Left ventricle myocardium inferior (tissue), 1 donor: ENCODE results near the gene STAT5A. TPM values are rescaled to one million over a fixed set of nuclear protein-coding genes. Genes with fewer than 3 reads are reported as not detected.

Experiments used
- DNase-seq: peaks from one replicate; pipeline ENCODE4 v3.0.0-alpha.2; 2020
- H3K27ac ChIP-seq: fragments of 200-600 bp; replicated peaks from 2 replicates; pipeline ENCODE4 v1.8.0; 2021
- H3K27me3 ChIP-seq: fragments of 200-600 bp; 2 replicates; pipeline ENCODE4 v1.8.0; 2021; ENCODE audit warnings: low read depth
- H3K36me3 ChIP-seq: fragments of 200-600 bp; 2 replicates; pipeline ENCODE4 v1.8.0; 2021
- H3K4me1 ChIP-seq: fragments of 200-600 bp; 2 replicates; pipeline ENCODE4 v1.8.0; 2021
- H3K4me3 ChIP-seq: fragments of 200-600 bp; 2 replicates; pipeline ENCODE4 v1.8.0; 2021; ENCODE audit warnings: mild to moderate bottlenecking, moderate library complexity
- H3K9me3 ChIP-seq: fragments of 200-600 bp; replicated peaks from 2 replicates; pipeline ENCODE4 v1.8.0; 2021
- intact Hi-C: fragments of 100-400 bp; cut with micrococcal nuclease; formaldehyde crosslinking; loops from one replicate; pipeline ENCODE4 v1.11.0; 2022
- total RNA-seq: library from RNA; stranded (reverse); fragmentation: NEBNext Ultra II Directional; extraction: Animal tissue kit (Norgen Biotek cat#: 25700); gene quantifications from one replicate; pipeline ENCODE4 v1.2.1, GENCODE V29; 2021
- TF ChIP-seq, protein P1 (sequence below): fragments of 200-600 bp; IDR thresholded peaks from 2 replicates; pipeline ENCODE4 v1.8.0; 2021; ENCODE audit warnings: antibody characterized with exemption, mild to moderate bottlenecking, borderline replicate concordance
- donor health status: DM: no; HTN: yes; CAD: no; lungs with severe emphysema.

Gene STAT5A
- total RNA-seq, 1 donor from 2014 or later = 16.7 TPM

DNA sequence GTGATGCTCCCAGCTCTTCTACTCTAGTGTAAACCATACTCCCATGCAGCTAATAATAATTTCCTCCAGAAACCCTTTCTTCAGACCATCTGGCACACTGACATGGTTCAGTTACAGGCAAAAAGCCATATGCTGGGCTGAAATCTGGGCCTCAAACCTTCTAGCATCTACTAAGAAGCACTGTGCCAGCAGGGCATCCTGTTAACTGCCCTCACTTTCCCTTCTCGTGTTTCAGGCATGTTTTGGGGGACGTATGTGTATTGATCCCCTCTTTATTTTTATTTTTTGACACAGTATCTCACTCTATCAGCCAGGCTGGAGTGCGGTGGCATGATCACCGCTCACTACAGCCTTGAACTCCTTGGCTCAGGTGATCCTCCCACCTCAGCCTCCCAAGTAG lies 33.3 kb downstream of the STAT5A start:
- no peak for DNase-seq
- Histone ChIP-seq H3K4me3 (no peak overlapping the region), H3K27ac (peak overlapping the region; percentile 13), H3K4me1 (peaks cover 54% of the 10 kb centered on the region), H3K9me3 (no peaks in the 10 kb centered on the region), H3K36me3 (peaks cover 98% of the 10 kb centered on the region), H3K27me3 (no peaks in the 10 kb centered on the region)
- intact Hi-C loops = loop anchor here (5.0 kb wide), 1 partner anchor 71 kb away; no protein-coding TSS in a partner anchor
- TF ChIP-seq, protein P1, sequence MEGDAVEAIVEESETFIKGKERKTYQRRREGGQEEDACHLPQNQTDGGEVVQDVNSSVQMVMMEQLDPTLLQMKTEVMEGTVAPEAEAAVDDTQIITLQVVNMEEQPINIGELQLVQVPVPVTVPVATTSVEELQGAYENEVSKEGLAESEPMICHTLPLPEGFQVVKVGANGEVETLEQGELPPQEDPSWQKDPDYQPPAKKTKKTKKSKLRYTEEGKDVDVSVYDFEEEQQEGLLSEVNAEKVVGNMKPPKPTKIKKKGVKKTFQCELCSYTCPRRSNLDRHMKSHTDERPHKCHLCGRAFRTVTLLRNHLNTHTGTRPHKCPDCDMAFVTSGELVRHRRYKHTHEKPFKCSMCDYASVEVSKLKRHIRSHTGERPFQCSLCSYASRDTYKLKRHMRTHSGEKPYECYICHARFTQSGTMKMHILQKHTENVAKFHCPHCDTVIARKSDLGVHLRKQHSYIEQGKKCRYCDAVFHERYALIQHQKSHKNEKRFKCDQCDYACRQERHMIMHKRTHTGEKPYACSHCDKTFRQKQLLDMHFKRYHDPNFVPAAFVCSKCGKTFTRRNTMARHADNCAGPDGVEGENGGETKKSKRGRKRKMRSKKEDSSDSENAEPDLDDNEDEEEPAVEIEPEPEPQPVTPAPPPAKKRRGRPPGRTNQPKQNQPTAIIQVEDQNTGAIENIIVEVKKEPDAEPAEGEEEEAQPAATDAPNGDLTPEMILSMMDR = no peak

DNA sequence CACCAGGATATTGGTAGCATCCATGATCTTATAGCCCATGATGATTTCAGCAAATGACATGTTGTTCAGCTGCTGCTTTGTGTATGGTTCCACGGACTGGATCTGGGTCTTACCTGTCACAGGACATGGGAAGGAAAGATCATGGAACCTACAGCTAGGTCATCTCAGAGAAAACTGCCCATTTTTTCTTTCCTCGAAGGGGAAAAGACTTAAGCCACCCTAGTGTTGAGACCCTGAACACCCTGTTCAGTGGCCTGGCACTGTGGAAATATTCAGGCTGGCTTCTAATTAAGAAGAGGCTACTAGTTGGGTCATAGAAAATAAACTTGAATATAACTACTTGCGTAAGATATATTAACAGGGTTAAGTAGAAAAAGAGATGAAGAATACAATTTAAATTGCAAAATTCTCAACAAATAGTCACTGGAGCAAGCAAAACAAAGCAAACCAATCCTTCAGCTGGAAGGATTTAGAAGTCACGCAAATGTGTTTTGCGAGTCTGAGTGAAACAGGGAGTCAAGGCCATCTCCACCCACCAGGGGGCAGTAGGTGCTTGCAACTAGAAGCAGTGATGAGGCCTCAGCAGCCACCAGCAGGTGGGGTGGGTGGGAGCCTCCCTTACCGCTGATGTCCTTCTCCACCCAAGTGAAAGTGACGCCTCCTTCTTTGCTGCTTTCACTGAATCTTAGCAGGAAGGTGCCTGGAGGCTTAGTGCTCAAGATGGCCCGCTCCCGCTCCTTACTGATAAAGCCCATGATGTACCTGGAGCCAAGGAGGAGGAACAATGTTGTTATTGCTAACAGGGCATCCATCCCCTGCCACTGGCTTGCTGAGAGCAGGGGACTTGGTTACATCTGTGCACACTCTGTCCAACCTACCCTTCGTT lies 34.3 kb downstream of the STAT5A start:
- intact Hi-C loops = loop anchor here (5.0 kb wide), 1 partner anchor 70 kb away; no protein-coding TSS in a partner anchor
- peak; percentile 92 for DNase-seq
- Histone ChIP-seq H3K36me3 (peaks cover 98% of the 10 kb centered on the region), H3K9me3 (no peaks in the 10 kb centered on the region), H3K27me3 (no peaks in the 10 kb centered on the region), H3K4me3 (no peak overlapping the region), H3K4me1 (peaks cover 46% of the 10 kb centered on the region), H3K27ac (peak overlapping the region; percentile 25)
- TF ChIP-seq, protein P1 = peak; percentile 99

DNA sequence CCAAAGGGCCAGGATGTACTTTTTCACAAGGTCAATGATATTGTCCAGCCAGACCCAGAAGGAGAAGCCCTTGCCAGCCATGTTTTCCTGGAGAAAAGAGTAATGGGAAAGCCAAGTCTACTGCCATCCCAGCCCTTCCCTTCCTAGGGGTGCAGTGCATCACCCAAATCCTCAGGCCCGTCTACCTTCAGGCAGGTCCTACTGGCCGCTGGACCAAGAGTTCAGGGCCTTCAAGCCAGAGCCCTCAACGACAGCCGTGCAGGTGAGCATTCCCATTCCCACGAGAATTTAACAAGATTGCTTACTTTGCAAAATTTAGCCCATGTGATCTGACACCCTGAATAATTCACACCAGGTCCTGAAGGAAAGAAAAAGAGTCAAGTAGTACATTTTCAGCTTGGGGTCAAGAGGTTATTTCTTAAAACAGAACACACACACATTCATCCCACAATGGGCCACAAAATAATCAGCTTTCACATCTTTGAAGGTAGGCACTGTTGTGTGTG lies 35.0 kb downstream of the STAT5A start:
- Histone ChIP-seq H3K27me3 (no peaks in the 10 kb centered on the region), H3K4me1 (peaks cover 40% of the 10 kb centered on the region), H3K27ac (peak overlapping the region; percentile 25), H3K4me3 (no peak overlapping the region), H3K9me3 (no peaks in the 10 kb centered on the region), H3K36me3 (peaks cover 98% of the 10 kb centered on the region)
- no peak for DNase-seq
- TF ChIP-seq, protein P1 = no peak
- intact Hi-C loops = loop anchor here (5.0 kb wide), 1 partner anchor 69 kb away; no protein-coding TSS in a partner anchor

DNA sequence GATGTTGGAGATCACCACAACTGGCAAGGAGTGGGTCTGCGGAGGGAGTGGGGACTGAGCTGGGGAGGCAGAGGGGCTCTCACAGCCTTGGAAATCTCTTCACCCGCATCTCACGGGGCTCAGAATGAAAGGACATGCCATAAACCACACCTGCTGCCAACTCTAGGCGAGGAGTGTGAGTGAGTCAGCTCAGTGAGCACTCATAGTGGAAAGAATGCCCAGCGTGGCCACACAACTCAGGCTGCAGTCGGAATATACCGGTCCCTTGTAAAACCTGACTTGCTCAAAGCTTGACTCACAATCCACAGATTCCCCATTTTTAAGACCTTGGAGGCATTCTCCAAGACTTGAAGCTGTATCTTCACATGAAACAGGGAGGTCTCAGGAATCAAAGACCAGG lies 36.7 kb downstream of the STAT5A start:
- H3K27me3 ChIP-seq = no peaks in the 10 kb centered on the region
- intact Hi-C loops = no loop called here
- DNase-seq = no peak
- TF ChIP-seq, protein P1 = no peak
- H3K4me1 ChIP-seq = peaks cover 40% of the 10 kb centered on the region
- peaks cover 98% of the 10 kb centered on the region for H3K36me3 ChIP-seq
- H3K9me3 ChIP-seq = no peaks in the 10 kb centered on the region
- peak overlapping the region; percentile 14 for H3K27ac ChIP-seq
- H3K4me3 ChIP-seq = no peak overlapping the region

DNA sequence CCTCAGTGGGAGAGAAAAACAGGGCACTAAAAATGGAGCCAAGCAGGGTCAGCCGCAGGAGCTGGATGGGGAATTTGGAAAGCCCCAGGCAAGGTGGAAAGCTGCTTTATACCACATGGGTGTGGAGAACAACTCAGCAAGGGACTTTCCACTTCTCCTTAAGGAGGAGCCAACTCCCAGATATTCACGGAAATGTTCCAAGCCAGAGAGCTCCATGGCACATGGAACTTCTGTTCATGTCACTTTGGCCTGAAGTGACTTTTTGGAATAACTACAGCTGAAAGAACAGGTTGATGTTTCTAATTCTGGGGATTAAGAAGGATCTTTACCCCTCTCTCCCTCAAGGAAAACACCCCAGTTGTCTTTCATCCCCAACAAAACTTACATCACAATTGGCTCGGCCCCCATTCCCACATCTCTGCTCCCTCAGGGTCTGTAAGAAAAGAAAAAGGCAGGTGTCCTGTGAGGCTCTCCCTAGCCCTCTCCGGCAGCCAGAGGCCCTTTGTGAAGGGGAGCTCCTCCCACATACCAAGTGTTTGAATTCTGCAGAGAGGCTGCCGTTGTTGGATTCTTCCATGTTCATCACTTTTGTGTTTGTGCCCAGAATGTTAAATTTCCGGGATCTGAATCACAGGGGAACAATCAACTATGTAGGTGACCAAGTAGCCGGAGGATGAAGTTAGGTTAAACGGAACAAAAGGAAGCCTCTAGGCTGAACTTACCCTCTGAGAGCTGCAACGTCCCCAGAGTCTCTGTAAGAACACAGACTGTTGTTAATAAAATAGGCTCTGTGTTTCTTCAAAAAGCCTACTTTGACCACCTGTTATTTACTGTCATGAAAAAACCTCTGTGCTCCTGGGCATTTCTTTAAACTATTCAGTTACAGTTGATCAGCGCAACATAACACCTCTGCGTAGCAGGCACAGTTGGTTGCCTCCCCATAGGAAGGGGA lies 41.0 kb downstream of the STAT5A start:
- Histone ChIP-seq H3K27ac (peak overlapping the region; percentile 63), H3K36me3 (peaks cover 100% of the 10 kb centered on the region)
- TF ChIP-seq, protein P1 = no peak

More for the DNA sequence above, 41.0 kb downstream of the STAT5A start:
- Histone ChIP-seq H3K27me3 (no peaks in the 10 kb centered on the region), H3K9me3 (no peaks in the 10 kb centered on the region), H3K4me1 (peaks cover 21% of the 10 kb centered on the region), H3K4me3 (no peak overlapping the region)
- intact Hi-C loops = no loop called here
- no peak for DNase-seq
